ENCODE data around the gene RNLS. TPM values are rescaled to one million over a fixed set of nuclear protein-coding genes. Genes with fewer than 3 reads are reported as not detected.

The RNLS gene
- total RNA-seq, 1 donor from 2014 or later: 7.0 TPM

DNA sequence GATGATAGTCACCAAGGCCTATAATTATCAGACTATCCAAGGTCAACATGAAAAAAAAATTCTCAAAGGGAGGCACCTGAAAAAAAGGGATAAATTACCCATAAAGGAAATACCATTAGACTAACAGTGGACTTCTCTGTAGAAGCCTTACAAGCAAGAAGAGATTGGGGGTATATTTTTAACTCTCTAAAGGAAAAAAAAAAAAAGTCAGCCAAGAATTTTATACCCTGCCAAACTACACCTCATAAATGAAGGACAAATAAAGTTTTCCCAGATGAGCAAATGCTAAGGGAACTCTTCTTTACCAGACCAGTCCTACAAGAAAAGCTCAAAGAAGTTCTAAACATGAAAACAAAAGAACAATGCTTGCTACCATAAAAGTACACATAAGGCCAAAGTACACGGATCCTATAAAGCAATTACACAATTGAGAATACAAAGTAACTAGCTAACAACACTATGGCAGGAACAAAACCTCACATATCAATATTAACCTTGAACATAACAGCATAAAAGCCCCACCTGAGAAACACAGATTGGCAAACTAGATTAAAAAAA, 263.1 kb downstream of the RNLS start:
- no peak for TF ChIP-seq CTCF (conservative IDR thresholded peaks at IDR 0.05)
- peaks cover 3% of the 10 kb centered on the region for H3K36me3 Mint-ChIP-seq
- peaks cover 2% of the 10 kb centered on the region for H3K27me3 Mint-ChIP-seq
- no peak overlapping the region for H3K4me3 Mint-ChIP-seq
- H3K27ac Mint-ChIP-seq: no peak overlapping the region
- DNase-seq (ENCODE audit: extremely low spot score, unreplicated experiment): no peak
- H3K9me3 Mint-ChIP-seq: peaks cover 13% of the 10 kb centered on the region
- H3K4me1 Mint-ChIP-seq (ENCODE audit: unreplicated experiment): peaks cover 5% of the 10 kb centered on the region

DNA sequence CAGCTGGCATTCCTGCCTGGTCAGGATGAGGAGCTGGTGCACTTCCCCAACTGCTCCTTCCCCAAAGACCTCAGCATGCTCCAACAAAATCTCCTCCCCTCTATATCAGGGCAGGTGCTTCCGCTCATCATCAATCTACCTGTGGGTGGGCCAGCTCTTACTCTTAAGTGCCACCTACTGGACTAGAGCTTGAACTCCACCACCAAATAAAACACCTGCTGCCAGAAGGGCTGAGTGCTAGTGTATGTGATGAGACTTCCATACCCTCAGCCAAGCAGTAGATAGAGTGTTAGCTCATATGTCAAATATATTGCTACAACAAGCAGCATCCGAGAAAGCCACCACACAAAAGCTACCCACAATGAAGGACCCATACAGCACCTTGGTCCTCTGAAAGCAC, 264.3 kb downstream of the RNLS start:
- peaks cover 2% of the 10 kb centered on the region for H3K27me3 Mint-ChIP-seq
- no peak for DNase-seq (ENCODE audit: extremely low spot score, unreplicated experiment)

DNA sequence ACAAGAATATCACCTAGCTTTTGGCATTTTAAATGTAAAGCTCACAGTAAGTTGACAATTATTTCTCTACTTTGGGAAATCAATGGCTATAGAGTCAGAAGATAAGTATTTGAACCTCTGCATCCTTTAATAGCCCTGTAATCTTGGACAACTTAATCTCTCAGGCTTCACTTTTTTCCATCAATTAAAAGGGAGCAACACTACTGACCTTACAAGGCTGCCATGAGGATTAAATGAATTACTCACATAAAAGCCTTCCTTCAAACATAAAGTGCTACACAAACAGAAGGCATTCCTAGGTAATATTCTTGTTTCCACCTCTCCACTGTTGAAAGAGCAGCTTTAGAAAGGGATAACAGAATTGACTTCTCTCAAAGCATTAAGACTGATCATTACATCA, 266.0 kb downstream of the RNLS start:
- Mint-ChIP-seq H3K27ac (no peak overlapping the region), H3K36me3 (peaks cover 3% of the 10 kb centered on the region), H3K9me3 (peaks cover 13% of the 10 kb centered on the region), H3K4me3 (no peak overlapping the region), H3K27me3 (peaks cover 2% of the 10 kb centered on the region), H3K4me1 (ENCODE audit: unreplicated experiment) (peaks cover 5% of the 10 kb centered on the region)
- DNase-seq (ENCODE audit: extremely low spot score, unreplicated experiment): no peak
- no peak for TF ChIP-seq CTCF (conservative IDR thresholded peaks at IDR 0.05)

More for the DNA sequence above, 264.3 kb downstream of the RNLS start:
- Mint-ChIP-seq H3K36me3 (peaks cover 3% of the 10 kb centered on the region), H3K27ac (no peak overlapping the region), H3K4me3 (no peak overlapping the region), H3K4me1 (ENCODE audit: unreplicated experiment) (peaks cover 5% of the 10 kb centered on the region), H3K9me3 (peaks cover 13% of the 10 kb centered on the region)
- TF ChIP-seq CTCF (conservative IDR thresholded peaks at IDR 0.05): peak; percentile 43

DNA sequence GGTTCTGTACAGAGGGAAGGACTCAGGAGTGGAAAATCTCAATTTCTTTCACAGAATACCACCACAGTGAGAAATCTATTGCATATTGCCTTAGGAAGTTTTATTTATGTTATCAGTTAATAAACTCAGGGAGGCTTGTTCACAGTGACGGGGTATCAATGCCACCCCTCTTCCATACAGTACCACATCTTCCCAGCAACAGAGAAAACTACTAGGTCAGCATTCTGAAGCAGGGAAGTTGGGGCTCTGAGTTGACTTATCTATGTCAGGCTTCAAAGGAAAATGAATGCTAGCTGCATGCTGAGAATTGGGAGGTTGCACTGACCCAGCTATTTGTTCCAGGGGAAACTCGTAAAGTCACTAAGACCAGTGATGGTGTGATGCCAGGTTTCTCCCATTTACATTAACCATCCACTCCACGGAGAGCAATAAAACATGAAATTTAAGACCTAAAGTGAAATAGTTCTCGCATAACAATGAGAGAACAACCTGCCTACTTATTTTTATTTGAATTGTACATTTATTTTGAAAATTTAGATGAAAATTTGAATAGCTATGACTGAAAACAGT, 266.7 kb downstream of the RNLS start:
- peaks cover 9% of the 10 kb centered on the region for H3K9me3 Mint-ChIP-seq
- no peak for TF ChIP-seq CTCF (conservative IDR thresholded peaks at IDR 0.05)
- H3K4me3 Mint-ChIP-seq: no peak overlapping the region
- no peak for DNase-seq (ENCODE audit: extremely low spot score, unreplicated experiment)
- peaks cover 3% of the 10 kb centered on the region for H3K36me3 Mint-ChIP-seq
- peaks cover 2% of the 10 kb centered on the region for H3K27me3 Mint-ChIP-seq
- H3K27ac Mint-ChIP-seq: no peak overlapping the region
- peaks cover 5% of the 10 kb centered on the region for H3K4me1 Mint-ChIP-seq (ENCODE audit: unreplicated experiment)

GRCh38 chr10:88315755-88316154, 267.4 kb downstream of the RNLS start:
- Mint-ChIP-seq H3K4me3 (no peak overlapping the region), H3K36me3 (peaks cover 3% of the 10 kb centered on the region), H3K9me3 (peaks cover 9% of the 10 kb centered on the region), H3K27me3 (peaks cover 2% of the 10 kb centered on the region), H3K27ac (no peak overlapping the region), H3K4me1 (ENCODE audit: unreplicated experiment) (peaks cover 5% of the 10 kb centered on the region)
- TF ChIP-seq CTCF (conservative IDR thresholded peaks at IDR 0.05): no peak
- DNase-seq (ENCODE audit: extremely low spot score, unreplicated experiment): no peak

Measured in type B pancreatic cell (in vitro differentiated cells).